Right cardiac atrium (tissue), 5 donors: ENCODE measurements around the gene LIN28A. TPM values are rescaled to one million over a fixed set of nuclear protein-coding genes. Genes with fewer than 3 reads are reported as not detected.

Experiments used
- ATAC-seq, 2 donors: fragments of 200-7000 bp; cut with Tn5 transposase; one replicate each; pipeline versions ENCODE4 v1.8.0 to v1.9.1; 2020; ENCODE audit warnings: moderate library complexity in 2 of 2, mild to moderate bottlenecking in 1 of 2
- DNase-seq, 3 donors: peaks; one replicate each; pipeline ENCODE4 v3.0.0-alpha.2; 2020
- H3K27ac ChIP-seq: one replicate; pipeline ENCODE4 v1.5.1; 2013; ENCODE audit warnings: mild to moderate bottlenecking, low read length, control low read depth, moderate library complexity
- H3K27me3 ChIP-seq: one replicate; pipeline ENCODE4 v1.6.1; 2013; ENCODE audit not compliant: control insufficient read depth, insufficient read depth
- H3K4me1 ChIP-seq: one replicate; pipeline ENCODE4 v1.6.1; 2013; ENCODE audit warnings: low read length; ENCODE audit not compliant: control insufficient read depth, insufficient read depth
- H3K4me3 ChIP-seq: one replicate; pipeline ENCODE4 v1.5.1; 2013; ENCODE audit warnings: low read length, control low read depth
- H3K9me3 ChIP-seq: one replicate; pipeline ENCODE4 v1.6.1; 2013; ENCODE audit warnings: low read length; ENCODE audit not compliant: control insufficient read depth
- WGBS: extraction: QIAGEN DNeasy Blood & Tissue Kit; methylation state at CpG from one replicate; pipeline ENCODE4 v1.1.7; 2013; 5-methylcytosine and 5-hydroxymethylcytosine counted together
- intact Hi-C, 4 donors: fragments of 100-400 bp; cut with DNase I; formaldehyde crosslinking; loops; one replicate each; pipeline versions ENCODE4 v1.11.0 to v1.14.0; 2022 to 2023
- polyA plus RNA-seq: library from polyadenylated mRNA; stranded (reverse); fragments of 200-250 nt; gene quantifications from one replicate; pipeline ENCODE4 v1.2.3, GENCODE V29; 2013
- total RNA-seq, 4 donors: library from RNA; stranded (reverse); fragmentation: NEBNext Ultra II Directional; extraction: Animal tissue kit (Norgen Biotek cat#: 25700); gene quantifications; one replicate each; pipeline ENCODE4 v1.2.1, GENCODE V29; 2021
- donor health status: healthy with polysubstance abuse.
- donor health status: DM: no; HTN: yes; CAD: no.
- donor health status: DM: no; HTN: no; CAD: no.
- donor health status: DM: no; HTN: yes; CAD: no; lungs with severe emphysema.
- donor health status: DM: yes; HTN: yes; CAD: no.

Gene LIN28A
- total and polyA plus RNA-seq, 5 donors: not detected

- Histone ChIP-seq H3K27me3 (no peaks in the 10 kb centered on the region), H3K9me3 (no peaks in the 10 kb centered on the region), H3K4me3 (no peak overlapping the region), H3K4me1 (no peaks in the 10 kb centered on the region), H3K27ac (no peak overlapping the region)
- WGBS: 67% methylated on average over 7 of the region's 7 CpGs
- intact Hi-C loops: no loop called here
- no peak for DNase-seq
- ATAC-seq: no peak
Measured at GRCh38 chr1:26388791-26389445, 21.7 kb upstream of the LIN28A start.

DNA sequence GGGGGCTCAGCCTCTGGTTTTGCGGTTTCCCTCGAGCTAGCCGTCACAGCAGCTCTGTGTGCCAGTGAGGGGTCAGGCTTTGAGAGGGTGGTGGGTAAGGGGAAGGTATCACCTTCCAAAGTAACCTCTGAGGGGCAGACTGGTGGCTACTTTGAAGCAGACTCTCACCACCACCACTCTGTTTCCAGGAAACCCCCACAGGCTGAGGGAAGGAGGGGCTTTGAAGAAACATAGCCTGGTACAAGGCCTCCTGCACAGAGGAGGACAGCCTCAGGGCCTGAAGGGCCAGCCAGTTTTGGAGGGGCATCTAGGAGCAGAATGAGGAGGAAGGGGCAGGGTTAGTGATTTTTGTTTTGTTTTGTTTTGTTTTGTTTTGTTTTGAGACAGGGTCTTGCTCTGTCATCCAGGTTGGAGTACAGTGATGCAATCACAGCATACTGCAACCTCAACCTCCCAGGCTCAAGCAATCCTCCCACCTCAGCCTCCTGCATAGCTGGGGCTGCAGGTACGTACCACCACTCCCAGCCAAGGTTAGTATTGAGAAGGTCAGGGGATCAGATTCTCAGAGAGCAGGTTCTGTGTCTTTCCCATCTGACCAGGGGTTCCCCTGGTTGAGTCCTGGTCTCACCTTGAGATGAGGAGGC lies 20.9 kb upstream of the LIN28A start:
- intact Hi-C loops: no loop called here
- Histone ChIP-seq H3K4me3 (no peak overlapping the region), H3K9me3 (no peaks in the 10 kb centered on the region), H3K27me3 (no peaks in the 10 kb centered on the region), H3K4me1 (no peaks in the 10 kb centered on the region), H3K27ac (no peak overlapping the region)
- no peak for ATAC-seq
- 66% methylated on average over 4 of the region's 4 CpGs for WGBS
- no peak for DNase-seq

GRCh38 chr1:26391450-26391849 lies 19.2 kb upstream of the LIN28A start:
- ATAC-seq (no peak), DNase-seq (no peak)
- no peaks in the 10 kb centered on the region for H3K27me3 ChIP-seq
- WGBS: 9% methylated on average over 3 of the region's 3 CpGs
- no peaks in the 10 kb centered on the region for H3K9me3 ChIP-seq
- no peaks in the 10 kb centered on the region for H3K4me1 ChIP-seq
- intact Hi-C loops: no loop called here
- no peak overlapping the region for H3K4me3 ChIP-seq
- no peak overlapping the region for H3K27ac ChIP-seq

DNA sequence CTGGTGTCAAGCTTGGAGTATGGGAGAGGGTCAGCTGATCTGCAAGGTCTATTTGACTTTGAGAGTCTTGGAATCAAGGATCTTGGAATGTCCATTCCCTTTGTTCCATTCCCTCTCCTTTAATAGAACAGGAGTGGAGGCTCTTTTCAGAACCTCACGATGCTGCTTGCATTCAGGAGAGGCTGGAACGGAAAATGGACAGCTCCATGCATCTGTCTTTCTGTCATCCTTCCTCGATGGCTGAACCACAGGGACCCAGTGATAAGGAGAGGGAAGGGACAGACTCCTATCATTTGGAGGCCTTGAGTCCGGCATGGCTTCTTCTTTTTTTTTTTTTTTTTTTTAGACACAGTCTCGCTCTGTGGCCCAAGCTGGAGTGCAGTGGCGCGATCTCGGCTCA lies 14.9 kb upstream of the LIN28A start:
- no peak for ATAC-seq
- Histone ChIP-seq H3K4me1 (no peaks in the 10 kb centered on the region), H3K4me3 (no peak overlapping the region), H3K27me3 (no peaks in the 10 kb centered on the region), H3K27ac (no peak overlapping the region), H3K9me3 (no peaks in the 10 kb centered on the region)
- intact Hi-C loops: no loop called here
- no peak for DNase-seq
- WGBS: 76% methylated on average over 8 of the region's 8 CpGs

DNA sequence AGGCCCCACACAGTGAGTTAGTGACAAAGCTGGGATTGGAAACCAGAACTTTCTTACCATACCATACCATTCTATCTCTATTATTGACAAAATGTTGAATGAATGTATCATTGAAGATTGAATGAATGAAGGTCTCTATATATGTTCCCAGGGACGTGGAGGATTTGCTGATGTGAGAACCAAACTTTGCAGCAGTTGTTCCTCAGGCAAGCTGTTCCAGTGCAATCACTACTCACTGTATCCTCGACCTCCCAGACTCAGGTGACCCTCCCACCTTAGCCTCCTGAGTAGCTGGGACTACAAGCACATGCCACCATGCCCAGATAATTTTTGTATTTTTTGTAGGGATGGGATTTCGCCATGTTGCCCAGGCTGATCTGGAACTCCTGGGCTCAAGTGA lies 11.6 kb upstream of the LIN28A start:
- ATAC-seq (no peak), DNase-seq (no peak)
- H3K4me1 ChIP-seq: no peaks in the 10 kb centered on the region
- H3K27ac ChIP-seq: no peak overlapping the region
- H3K27me3 ChIP-seq: no peaks in the 10 kb centered on the region
- H3K9me3 ChIP-seq: no peaks in the 10 kb centered on the region
- 83% methylated on average over 3 of the region's 3 CpGs for WGBS
- intact Hi-C loops: no loop called here
- H3K4me3 ChIP-seq: no peak overlapping the region

DNA sequence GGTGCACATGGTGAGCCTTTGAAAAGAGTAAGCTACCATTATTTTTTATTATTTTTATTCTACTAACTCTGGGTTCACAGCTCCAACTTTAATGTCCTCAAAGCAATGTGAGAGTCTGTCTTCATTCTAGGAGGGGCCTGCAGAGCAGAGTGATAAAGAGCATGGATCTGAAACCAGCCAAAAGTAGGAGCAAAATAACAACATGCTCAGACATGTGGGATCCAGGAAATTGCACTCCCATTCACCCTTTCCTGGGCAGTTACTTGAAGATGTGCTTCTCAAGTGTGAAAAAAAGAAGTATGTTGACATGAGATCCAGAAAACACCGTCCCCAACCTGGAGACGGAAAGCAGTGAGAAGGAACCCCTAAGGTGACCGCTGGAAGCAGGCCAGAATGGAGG lies 8.7 kb upstream of the LIN28A start:
- Histone ChIP-seq H3K4me1 (no peaks in the 10 kb centered on the region), H3K27me3 (no peaks in the 10 kb centered on the region), H3K27ac (no peak overlapping the region), H3K9me3 (no peaks in the 10 kb centered on the region), H3K4me3 (no peak overlapping the region)
- WGBS: 71% methylated on average over 3 of the region's 3 CpGs
- DNase-seq: no peak
- intact Hi-C loops: no loop called here
- ATAC-seq: no peak

DNA sequence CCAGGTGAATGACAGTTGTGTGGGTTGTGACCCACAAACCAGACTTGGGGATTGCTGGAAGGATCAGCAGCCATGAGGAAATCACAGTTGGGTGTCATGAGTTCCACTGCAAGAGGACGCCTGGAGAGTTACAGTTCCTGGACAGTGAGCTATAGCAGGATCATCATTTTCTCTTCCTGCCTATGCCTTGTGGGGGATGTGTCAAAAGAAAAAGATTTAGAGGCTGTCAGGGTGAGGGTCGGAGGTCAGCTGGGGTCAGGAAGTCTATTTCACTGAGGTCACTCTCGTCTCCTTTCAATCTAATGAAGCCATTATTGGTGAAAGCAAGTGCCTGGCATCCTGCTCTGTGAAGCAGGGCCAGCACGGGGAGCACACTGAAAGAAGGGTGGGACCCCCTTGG lies 7.0 kb upstream of the LIN28A start:
- intact Hi-C loops: no loop called here
- Histone ChIP-seq H3K4me1 (no peaks in the 10 kb centered on the region), H3K9me3 (no peaks in the 10 kb centered on the region), H3K27ac (no peak overlapping the region), H3K4me3 (no peak overlapping the region), H3K27me3 (no peaks in the 10 kb centered on the region)
- 22% methylated on average over 4 of the region's 4 CpGs for WGBS
- ATAC-seq: no peak
- no peak for DNase-seq

- Histone ChIP-seq H3K27ac (no peak overlapping the region), H3K9me3 (no peaks in the 10 kb centered on the region), H3K4me3 (no peak overlapping the region), H3K27me3 (no peaks in the 10 kb centered on the region), H3K4me1 (no peaks in the 10 kb centered on the region)
- intact Hi-C loops: no loop called here
- WGBS: 77% methylated on average over 2 of the region's 2 CpGs
- DNase-seq (no peak), ATAC-seq (no peak)
Measured at GRCh38 chr1:26404641-26405040, 6.0 kb upstream of the LIN28A start.

GRCh38 chr1:26405281-26405915 lies 5.2 kb upstream of the LIN28A start:
- intact Hi-C loops: no loop called here
- H3K27me3 ChIP-seq: peaks cover 3% of the 10 kb centered on the region
- ATAC-seq (no peak), DNase-seq (no peak)
- H3K4me3 ChIP-seq: no peak overlapping the region
- no peaks in the 10 kb centered on the region for H3K4me1 ChIP-seq
- no peak overlapping the region for H3K27ac ChIP-seq
- H3K9me3 ChIP-seq: no peaks in the 10 kb centered on the region
- 55% methylated on average over 7 of the region's 7 CpGs for WGBS

DNA sequence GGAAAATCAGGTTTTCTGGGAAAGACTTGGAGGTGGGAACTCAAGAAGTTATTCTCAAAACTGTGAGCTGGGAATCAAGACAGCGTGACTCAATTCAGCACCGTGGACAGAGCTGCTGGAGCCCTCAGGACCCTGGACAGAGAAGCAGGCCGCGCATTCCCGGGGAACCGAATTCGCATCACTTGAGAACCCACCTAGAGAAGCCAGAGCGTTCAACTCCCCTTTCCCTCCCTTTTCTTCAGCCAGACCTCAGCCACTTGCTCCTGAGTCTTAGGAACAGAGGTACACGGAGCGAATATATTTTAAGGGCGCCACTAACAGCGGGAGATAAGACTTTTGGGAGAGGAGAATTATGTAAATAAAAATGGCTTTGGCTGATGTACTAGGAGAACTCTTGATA lies 2.0 kb upstream of the LIN28A start:
- Histone ChIP-seq H3K9me3 (no peaks in the 10 kb centered on the region), H3K27me3 (peaks cover 4% of the 10 kb centered on the region), H3K27ac (no peak overlapping the region), H3K4me1 (no peaks in the 10 kb centered on the region), H3K4me3 (no peak overlapping the region)
- intact Hi-C loops: no loop called here
- WGBS: 3% methylated on average over 12 of the region's 12 CpGs
- DNase-seq (peak; percentile 71 to 89 (median 85)), ATAC-seq (peak; percentile 82 to 89)

GRCh38 chr1:26409191-26409807 lies 1.3 kb upstream of the LIN28A start:
- no peak for DNase-seq
- 2% methylated on average over 16 of the region's 16 CpGs for WGBS
- no peaks in the 10 kb centered on the region for H3K4me1 ChIP-seq
- no peak for ATAC-seq
- H3K27ac ChIP-seq: no peak overlapping the region
- peaks cover 4% of the 10 kb centered on the region for H3K27me3 ChIP-seq
- H3K4me3 ChIP-seq: no peak overlapping the region
- intact Hi-C loops: no loop called here
- no peaks in the 10 kb centered on the region for H3K9me3 ChIP-seq
